ENCODE data around the gene TUBD1. TPM values are rescaled to one million over a fixed set of nuclear protein-coding genes. Genes with fewer than 3 reads are reported as not detected.
A peak's percentile ranks its signal among the peaks of the same experiment; 100 is the strongest.
"Not testable (repeated sequence)": the region's sequence is repeated elsewhere in the genome, so short reads cannot be mapped to it uniquely, and the experiment has no call there.

TUBD1 gene
- total RNA-seq, 1 experiment from 2014 or later, result 12.5 TPM

DNA sequence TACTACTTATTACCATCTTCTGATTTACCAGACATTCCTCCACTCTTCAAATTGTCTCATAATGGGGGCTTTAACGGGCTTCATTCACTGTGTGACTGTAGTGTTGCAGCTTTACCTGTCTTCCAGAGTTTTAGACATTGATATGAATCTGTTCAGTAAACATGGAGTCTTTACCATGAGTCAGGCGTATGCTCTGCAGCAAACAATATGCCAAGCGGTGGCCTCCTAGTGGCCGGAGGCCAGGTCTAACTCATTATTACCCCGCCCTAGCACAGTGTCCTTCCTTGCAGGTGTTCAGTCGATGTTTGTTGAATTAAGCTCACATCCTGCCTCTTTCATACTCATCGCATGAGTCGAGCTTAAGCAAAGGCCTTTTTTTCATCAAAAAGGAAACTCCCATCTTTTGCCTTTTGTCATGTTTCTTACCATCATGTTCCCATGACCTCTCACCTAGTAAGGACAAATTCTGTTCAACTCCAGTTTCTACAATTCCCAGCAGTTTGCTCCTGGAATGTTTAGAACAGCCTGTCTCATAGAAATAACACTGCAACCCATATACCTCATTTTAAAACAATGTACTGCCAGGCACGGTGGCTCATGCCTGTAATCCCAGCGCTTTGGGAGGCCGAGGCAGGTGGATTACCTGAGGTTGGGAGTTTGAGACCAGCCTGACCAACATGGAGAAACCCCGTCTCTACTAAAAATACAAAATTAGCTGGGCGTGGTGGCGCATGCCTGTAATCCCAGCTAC, 39.4 kb downstream of the TUBD1 start:
- Histone ChIP-seq H3K4me3 (ENCODE audit: low read depth in 2 of 2, low read length in 2 of 2) (no peak overlapping the region), H3K9me3 (ENCODE audit: control insufficient read depth, insufficient read depth, low read depth, low read length) (no peaks in the 10 kb centered on the region), H3K4me1 (ENCODE audit: control insufficient read depth, insufficient read depth, low read length) (peaks cover 66% of the 10 kb centered on the region), H3K36me3 (ENCODE audit: control insufficient read depth, insufficient read depth, low read length) (no peaks in the 10 kb centered on the region), H3K27ac (ENCODE audit: low read length) (peak overlapping the region; percentile 100), H3K27me3 (ENCODE audit: control insufficient read depth, insufficient read depth, low read length) (no peaks in the 10 kb centered on the region)
- intact Hi-C loops (cut with micrococcal nuclease; ENCODE audit: unreplicated experiment) (loop anchor here (1.0 kb wide), 1 partner anchor 8 kb away; no protein-coding TSS in a partner anchor), in situ Hi-C loops (cut with HindIII; ENCODE audit: low pct_unique_long_range_greater_than_20kb, low sequenced_read_pairs) (no loop called here)
- POLR2A ChIA-PET, result interaction anchor here (0.5 to 2.4 kb wide), 8 partner anchors 9 to 927 kb away, joined by 3 to 13 read pairs (median 8); no protein-coding TSS in a partner anchor
- TF ChIP-seq, protein P1, sequence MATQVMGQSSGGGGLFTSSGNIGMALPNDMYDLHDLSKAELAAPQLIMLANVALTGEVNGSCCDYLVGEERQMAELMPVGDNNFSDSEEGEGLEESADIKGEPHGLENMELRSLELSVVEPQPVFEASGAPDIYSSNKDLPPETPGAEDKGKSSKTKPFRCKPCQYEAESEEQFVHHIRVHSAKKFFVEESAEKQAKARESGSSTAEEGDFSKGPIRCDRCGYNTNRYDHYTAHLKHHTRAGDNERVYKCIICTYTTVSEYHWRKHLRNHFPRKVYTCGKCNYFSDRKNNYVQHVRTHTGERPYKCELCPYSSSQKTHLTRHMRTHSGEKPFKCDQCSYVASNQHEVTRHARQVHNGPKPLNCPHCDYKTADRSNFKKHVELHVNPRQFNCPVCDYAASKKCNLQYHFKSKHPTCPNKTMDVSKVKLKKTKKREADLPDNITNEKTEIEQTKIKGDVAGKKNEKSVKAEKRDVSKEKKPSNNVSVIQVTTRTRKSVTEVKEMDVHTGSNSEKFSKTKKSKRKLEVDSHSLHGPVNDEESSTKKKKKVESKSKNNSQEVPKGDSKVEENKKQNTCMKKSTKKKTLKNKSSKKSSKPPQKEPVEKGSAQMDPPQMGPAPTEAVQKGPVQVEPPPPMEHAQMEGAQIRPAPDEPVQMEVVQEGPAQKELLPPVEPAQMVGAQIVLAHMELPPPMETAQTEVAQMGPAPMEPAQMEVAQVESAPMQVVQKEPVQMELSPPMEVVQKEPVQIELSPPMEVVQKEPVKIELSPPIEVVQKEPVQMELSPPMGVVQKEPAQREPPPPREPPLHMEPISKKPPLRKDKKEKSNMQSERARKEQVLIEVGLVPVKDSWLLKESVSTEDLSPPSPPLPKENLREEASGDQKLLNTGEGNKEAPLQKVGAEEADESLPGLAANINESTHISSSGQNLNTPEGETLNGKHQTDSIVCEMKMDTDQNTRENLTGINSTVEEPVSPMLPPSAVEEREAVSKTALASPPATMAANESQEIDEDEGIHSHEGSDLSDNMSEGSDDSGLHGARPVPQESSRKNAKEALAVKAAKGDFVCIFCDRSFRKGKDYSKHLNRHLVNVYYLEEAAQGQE (IDR thresholded peaks at IDR 0.05; ENCODE audit: insufficient read depth in 1 of 2, low read depth in 2 of 2, low read length in 1 of 2), result no peak
- no peak for TF ChIP-seq SIN3A (IDR thresholded peaks at IDR 0.05; ENCODE audit: borderline replicate concordance, insufficient read depth, low read depth, low read length)
- TF ChIP-seq POLR2AphosphoS5 (IDR thresholded peaks at IDR 0.05; ENCODE audit: low read depth, low read length), result peak; percentile 66; the same call in 1 of the 2 replicates
- peak; percentile 82 for TF ChIP-seq CTCF (IDR thresholded peaks at IDR 0.05)
- no peak; the same call in 1 of the 2 replicates for TF ChIP-seq TCF7L2 (IDR thresholded peaks at IDR 0.05; ENCODE audit: low read depth, low read length)
- CTCF ChIA-PET, result no interaction called here
- peak; percentile 97 for DNase-seq (ENCODE audit: low read depth, low spot score)
- ATAC-seq, result peak; percentile 91
- no TSS peak for BruUV-seq (replicated peaks)

DNA sequence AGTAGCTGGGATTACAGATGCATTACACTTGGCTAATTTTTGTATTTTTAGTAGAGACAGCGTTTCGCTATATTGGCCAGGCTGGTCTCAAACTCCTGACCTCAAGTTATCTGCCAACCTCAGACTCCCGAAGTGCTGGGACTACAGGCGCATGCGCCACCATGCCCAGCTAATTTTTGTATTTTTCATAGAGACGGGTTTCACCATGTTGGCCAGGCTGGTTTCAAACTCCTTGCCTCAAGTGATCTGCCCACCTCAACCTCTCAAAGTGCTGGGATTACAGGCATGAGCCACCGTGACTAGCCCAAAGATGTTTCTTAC, 39.9 kb downstream of the TUBD1 start:
- H3K9me3 ChIP-seq (ENCODE audit: control insufficient read depth, insufficient read depth, low read depth, low read length); in situ Hi-C loops (cut with HindIII; ENCODE audit: low pct_unique_long_range_greater_than_20kb, low sequenced_read_pairs); DNase-seq (ENCODE audit: low read depth, low spot score); CTCF ChIA-PET; ATAC-seq; H3K27me3 ChIP-seq (ENCODE audit: control insufficient read depth, insufficient read depth, low read length); BruUV-seq (replicated peaks); H3K36me3 ChIP-seq (ENCODE audit: control insufficient read depth, insufficient read depth, low read length); H3K4me3 ChIP-seq (ENCODE audit: low read depth in 2 of 2, low read length in 2 of 2): not testable (repeated sequence)
- Histone ChIP-seq H3K27ac (ENCODE audit: low read length) (peak overlapping the region; percentile 100), H3K4me1 (ENCODE audit: control insufficient read depth, insufficient read depth, low read length) (peaks cover 65% of the 10 kb centered on the region)
- POLR2A ChIA-PET, result interaction anchor here (0.6 to 2.4 kb wide), 4 partner anchors 9 to 926 kb away, joined by 3 to 12 read pairs (median 6); no protein-coding TSS in a partner anchor
- intact Hi-C loops (cut with micrococcal nuclease; ENCODE audit: unreplicated experiment), result loop anchor here (1.0 kb wide), 1 partner anchor 8 kb away; no protein-coding TSS in a partner anchor

Measured in Panc1 (cell line).